ENCODE results near the gene OR10K1.

DNA sequence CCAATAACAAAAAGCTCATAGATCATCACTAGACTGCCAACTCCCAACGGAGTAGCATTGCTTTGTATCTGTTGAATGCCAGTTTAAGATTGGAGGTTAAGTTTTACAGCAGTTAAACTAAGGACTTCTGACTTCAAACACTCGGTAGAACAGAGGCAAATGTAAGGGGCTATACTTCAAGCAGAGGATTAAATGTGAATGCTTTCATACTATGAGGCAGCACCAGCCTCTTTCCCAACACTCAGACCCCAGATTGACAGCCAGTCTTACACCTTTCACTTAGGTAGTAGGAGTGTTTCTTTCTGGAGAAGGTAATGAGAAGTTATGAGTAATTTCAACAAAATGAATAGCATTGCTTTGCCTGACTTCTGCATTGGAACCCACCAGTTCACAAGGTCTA is 33.2 kb downstream of the OR10K1 start:
- TF ChIP-seq, protein P1, sequence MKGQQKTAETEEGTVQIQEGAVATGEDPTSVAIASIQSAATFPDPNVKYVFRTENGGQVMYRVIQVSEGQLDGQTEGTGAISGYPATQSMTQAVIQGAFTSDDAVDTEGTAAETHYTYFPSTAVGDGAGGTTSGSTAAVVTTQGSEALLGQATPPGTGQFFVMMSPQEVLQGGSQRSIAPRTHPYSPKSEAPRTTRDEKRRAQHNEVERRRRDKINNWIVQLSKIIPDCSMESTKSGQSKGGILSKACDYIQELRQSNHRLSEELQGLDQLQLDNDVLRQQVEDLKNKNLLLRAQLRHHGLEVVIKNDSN (CRISPR knock-in tag; IDR thresholded peaks at IDR 0.05), result no peak
- no peak for TF ChIP-seq SP1 (CRISPR knock-in tag; conservative IDR thresholded peaks at IDR 0.05)
- TF ChIP-seq, protein P2, sequence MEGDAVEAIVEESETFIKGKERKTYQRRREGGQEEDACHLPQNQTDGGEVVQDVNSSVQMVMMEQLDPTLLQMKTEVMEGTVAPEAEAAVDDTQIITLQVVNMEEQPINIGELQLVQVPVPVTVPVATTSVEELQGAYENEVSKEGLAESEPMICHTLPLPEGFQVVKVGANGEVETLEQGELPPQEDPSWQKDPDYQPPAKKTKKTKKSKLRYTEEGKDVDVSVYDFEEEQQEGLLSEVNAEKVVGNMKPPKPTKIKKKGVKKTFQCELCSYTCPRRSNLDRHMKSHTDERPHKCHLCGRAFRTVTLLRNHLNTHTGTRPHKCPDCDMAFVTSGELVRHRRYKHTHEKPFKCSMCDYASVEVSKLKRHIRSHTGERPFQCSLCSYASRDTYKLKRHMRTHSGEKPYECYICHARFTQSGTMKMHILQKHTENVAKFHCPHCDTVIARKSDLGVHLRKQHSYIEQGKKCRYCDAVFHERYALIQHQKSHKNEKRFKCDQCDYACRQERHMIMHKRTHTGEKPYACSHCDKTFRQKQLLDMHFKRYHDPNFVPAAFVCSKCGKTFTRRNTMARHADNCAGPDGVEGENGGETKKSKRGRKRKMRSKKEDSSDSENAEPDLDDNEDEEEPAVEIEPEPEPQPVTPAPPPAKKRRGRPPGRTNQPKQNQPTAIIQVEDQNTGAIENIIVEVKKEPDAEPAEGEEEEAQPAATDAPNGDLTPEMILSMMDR (IDR thresholded peaks at IDR 0.05), result no peak
